ENCODE results near the gene ADPRM. TPM values are rescaled to one million over a fixed set of nuclear protein-coding genes. Genes with fewer than 3 reads are reported as not detected.

ADPRM gene
- total RNA-seq, result 14.1 and 14.8 TPM in 2 replicates

GRCh38 chr17:10697092-10698081 lies at the start of gene ADPRM, which contains the start of gene SCO1:
Gene ADPRM (plus strand): TSS chr17:10697594. CDS start chr17:10704927, 7,333 bp downstream.
Gene SCO1 (minus strand): TSS chr17:10697533. CDS start chr17:10697507, 26 bp downstream.
- Mint-ChIP-seq H3K27ac (peak within 1 kb of the TSS; percentile 92), H3K9me3 (no peaks in the 10 kb centered on the region), H3K27me3 (no peaks in the 10 kb centered on the region), H3K4me1 (peaks cover 51% of the 10 kb centered on the region), H3K36me3 (ENCODE audit: low read depth) (peaks cover 38% of the 10 kb centered on the region), H3K4me3 (peak within 1 kb of the TSS; percentile 92)
- ATAC-seq (ENCODE audit: low read depth), result peak; percentile 97
- POLR2A ChIA-PET, result interaction anchor here (0.5 to 0.6 kb wide), 5 partner anchors 11 to 655 kb away, joined by 3 to 8 read pairs (median 4); partner anchors contain the start of gene TMEM220
- peak; percentile 85 for DNase-seq
- CTCF ChIA-PET, result no interaction called here
- intact Hi-C loops (cut with micrococcal nuclease), result loop anchor here (1.0 to 5.0 kb wide), 4 partner anchors 32 to 1300 kb away; partner anchors contain the start of gene ZNF18
- TF ChIP-seq CTCF (IDR thresholded peaks at IDR 0.05), result no peak

GRCh38 chr17:10648381-10648780 lies 49.0 kb upstream of the ADPRM start:
- no peak for TF ChIP-seq CTCF (IDR thresholded peaks at IDR 0.05)
- no peak overlapping the region for H3K4me3 Mint-ChIP-seq
- no peaks in the 10 kb centered on the region for H3K9me3 Mint-ChIP-seq
- ATAC-seq (ENCODE audit: low read depth), result no peak
- no peak for DNase-seq
- peaks cover 19% of the 10 kb centered on the region for H3K36me3 Mint-ChIP-seq (ENCODE audit: low read depth)
- CTCF ChIA-PET, result no interaction called here
- POLR2A ChIA-PET, result no interaction called here
- peaks cover 10% of the 10 kb centered on the region for H3K4me1 Mint-ChIP-seq
- no peaks in the 10 kb centered on the region for H3K27me3 Mint-ChIP-seq
- no peak overlapping the region for H3K27ac Mint-ChIP-seq
- intact Hi-C loops (cut with micrococcal nuclease), result no loop called here

- DNase-seq (no peak), ATAC-seq (ENCODE audit: low read depth) (no peak)
- CTCF ChIA-PET, result no interaction called here
- Mint-ChIP-seq H3K4me1 (peaks cover 10% of the 10 kb centered on the region), H3K27me3 (peaks cover under 1% of the 10 kb centered on the region), H3K27ac (no peak overlapping the region), H3K9me3 (no peaks in the 10 kb centered on the region), H3K4me3 (no peak overlapping the region), H3K36me3 (ENCODE audit: low read depth) (peaks cover 16% of the 10 kb centered on the region)
- POLR2A ChIA-PET, result no interaction called here
- intact Hi-C loops (cut with micrococcal nuclease), result no loop called here
- no peak for TF ChIP-seq CTCF (IDR thresholded peaks at IDR 0.05)
Measured at GRCh38 chr17:10648956-10649355, 48.4 kb upstream of the ADPRM start.

- TF ChIP-seq CTCF (IDR thresholded peaks at IDR 0.05), result no peak
- DNase-seq, result no peak
- no peaks in the 10 kb centered on the region for H3K9me3 Mint-ChIP-seq
- no peak overlapping the region for H3K27ac Mint-ChIP-seq
- CTCF ChIA-PET, result no interaction called here
- no peak overlapping the region for H3K4me3 Mint-ChIP-seq
- POLR2A ChIA-PET, result no interaction called here
- intact Hi-C loops (cut with micrococcal nuclease), result no loop called here
- H3K4me1 Mint-ChIP-seq, result peaks cover 11% of the 10 kb centered on the region
- H3K27me3 Mint-ChIP-seq, result peaks cover 4% of the 10 kb centered on the region
- H3K36me3 Mint-ChIP-seq (ENCODE audit: low read depth), result peaks cover 10% of the 10 kb centered on the region
- no peak for ATAC-seq (ENCODE audit: low read depth)
Measured at GRCh38 chr17:10649602-10650001, 47.8 kb upstream of the ADPRM start.

GRCh38 chr17:10651927-10652326 lies 45.5 kb upstream of the ADPRM start:
- no peak for TF ChIP-seq CTCF (IDR thresholded peaks at IDR 0.05)
- no peak overlapping the region for H3K4me3 Mint-ChIP-seq
- H3K36me3 Mint-ChIP-seq (ENCODE audit: low read depth), result peaks cover 3% of the 10 kb centered on the region
- intact Hi-C loops (cut with micrococcal nuclease), result no loop called here
- CTCF ChIA-PET, result no interaction called here
- no peak overlapping the region for H3K27ac Mint-ChIP-seq
- H3K4me1 Mint-ChIP-seq, result peaks cover 10% of the 10 kb centered on the region
- DNase-seq, result no peak
- peaks cover 4% of the 10 kb centered on the region for H3K27me3 Mint-ChIP-seq
- no peaks in the 10 kb centered on the region for H3K9me3 Mint-ChIP-seq
- no peak for ATAC-seq (ENCODE audit: low read depth)
- POLR2A ChIA-PET, result no interaction called here

Measured in activated B cell treated with CpG ODN at 0.5 μM for 24 hours (primary cell).